DOHH2 (cell line): Measurements from ENCODE around the gene ASB9.

Experiments
- H3F3A ChIP-seq: fragments of 200-600 bp; sonication (generic), shearing (Covaris generic); 2 replicates; pipeline ENCODE4 v1.6.0; 2016; ENCODE audit warnings: antibody characterized with exemption, mild to moderate bottlenecking; ENCODE audit not compliant: control insufficient read depth, insufficient read depth
- H3K27ac ChIP-seq: fragments of 200-600 bp; sonication (generic); 2 replicates; pipeline ENCODE4 v1.5.1; 2014; ENCODE audit warnings: low read depth, mild to moderate bottlenecking, low read length, moderate library complexity
- H3K27me3 ChIP-seq: fragments of 200-600 bp; sonication (generic); 2 replicates; pipeline ENCODE4 v1.6.1; 2014; ENCODE audit warnings: mild to moderate bottlenecking, low read length, mixed read lengths; ENCODE audit not compliant: control insufficient read depth
- H3K36me3 ChIP-seq: fragments of 200-600 bp; sonication (generic); 2 replicates; pipeline ENCODE4 v1.6.1; 2014; ENCODE audit warnings: mild to moderate bottlenecking, low read length, moderate library complexity, mixed read lengths; ENCODE audit not compliant: control insufficient read depth
- H3K4me1 ChIP-seq: fragments of 200-600 bp; sonication (generic); 2 replicates; pipeline ENCODE4 v1.6.1; 2014; ENCODE audit warnings: mild to moderate bottlenecking, low read length, mixed read lengths; ENCODE audit not compliant: control insufficient read depth
- H3K4me2 ChIP-seq: fragments of 200-600 bp; sonication (generic); 2 replicates; pipeline ENCODE4 v1.6.0; 2014; ENCODE audit warnings: mild to moderate bottlenecking, low read length, moderate library complexity
- H3K4me3 ChIP-seq: fragments of 200-600 bp; sonication (generic); 2 replicates; pipeline ENCODE4 v1.5.1; 2014; ENCODE audit warnings: mild to moderate bottlenecking, low read length, mixed read lengths
- H3K79me2 ChIP-seq: fragments of 200-600 bp; sonication (generic); 2 replicates; pipeline ENCODE4 v1.6.1; 2014; ENCODE audit warnings: mild to moderate bottlenecking, low read length, mixed read lengths; ENCODE audit not compliant: control insufficient read depth
- H3K9me2 ChIP-seq: fragments of 200-600 bp; sonication (generic); replicated peaks from 2 replicates; pipeline ENCODE4 v1.6.1; 2014; ENCODE audit warnings: mild to moderate bottlenecking, low read length, mixed read lengths; ENCODE audit not compliant: control insufficient read depth
- H3K9me3 ChIP-seq: fragments of 200-600 bp; sonication (generic); 2 replicates; pipeline ENCODE4 v1.6.1; 2014; ENCODE audit warnings: antibody characterized with exemption, low read length, mixed read lengths; ENCODE audit not compliant: control insufficient read depth, insufficient read depth
- H4K20me1 ChIP-seq: fragments of 200-600 bp; sonication (generic); 2 replicates; pipeline ENCODE4 v1.6.0; 2014; ENCODE audit warnings: low read depth, mild to moderate bottlenecking, antibody characterized with exemption, low read length, moderate library complexity; ENCODE audit not compliant: control insufficient read depth, insufficient read depth
- CTCF ChIP-seq: fragments of 200-600 bp; sonication (generic); IDR thresholded peaks from one replicate; pipeline ENCODE4 v1.5.1; 2014; ENCODE audit warnings: antibody characterized with exemption, mild to moderate bottlenecking, low read depth, low read length; ENCODE audit not compliant: poor library complexity, severe bottlenecking
- EZH2phosphoT487 ChIP-seq: fragments of 200-600 bp; sonication (generic); IDR thresholded peaks from 2 replicates; pipeline ENCODE4 v1.6.1; 2017; ENCODE audit warnings: borderline replicate concordance, mild to moderate bottlenecking, antibody characterized with exemption, low read length, moderate library complexity, mixed read lengths

ASB9 gene

GRCh38 chrX:15241301-15241700, 28.6 kb downstream of the ASB9 start:
- Histone ChIP-seq H4K20me1 (no peaks in the 10 kb centered on the region), H3K36me3 (no peaks in the 10 kb centered on the region), H3K27ac (no peak overlapping the region), H3K9me2 (no peaks in the 10 kb centered on the region), H3K4me1 (no peaks in the 10 kb centered on the region), H3K27me3 (no peaks in the 10 kb centered on the region), H3K4me3 (no peak overlapping the region), H3K4me2 (no peak overlapping the region), H3K79me2 (no peaks in the 10 kb centered on the region), H3F3A (no peaks in the 10 kb centered on the region), H3K9me3 (no peaks in the 10 kb centered on the region)
- no peak for TF ChIP-seq CTCF
- TF ChIP-seq EZH2phosphoT487, result no peak

- Histone ChIP-seq H3K79me2 (no peaks in the 10 kb centered on the region), H3K36me3 (no peaks in the 10 kb centered on the region), H3K27me3 (no peaks in the 10 kb centered on the region), H3K4me2 (no peak overlapping the region), H3F3A (no peaks in the 10 kb centered on the region), H3K4me1 (no peaks in the 10 kb centered on the region), H3K9me3 (no peaks in the 10 kb centered on the region), H3K27ac (no peak overlapping the region), H3K9me2 (no peaks in the 10 kb centered on the region), H3K4me3 (no peak overlapping the region), H4K20me1 (no peaks in the 10 kb centered on the region)
- TF ChIP-seq EZH2phosphoT487, result no peak
- TF ChIP-seq CTCF, result no peak
Measured at GRCh38 chrX:15240414-15240813, 29.5 kb downstream of the ASB9 start.

DNA sequence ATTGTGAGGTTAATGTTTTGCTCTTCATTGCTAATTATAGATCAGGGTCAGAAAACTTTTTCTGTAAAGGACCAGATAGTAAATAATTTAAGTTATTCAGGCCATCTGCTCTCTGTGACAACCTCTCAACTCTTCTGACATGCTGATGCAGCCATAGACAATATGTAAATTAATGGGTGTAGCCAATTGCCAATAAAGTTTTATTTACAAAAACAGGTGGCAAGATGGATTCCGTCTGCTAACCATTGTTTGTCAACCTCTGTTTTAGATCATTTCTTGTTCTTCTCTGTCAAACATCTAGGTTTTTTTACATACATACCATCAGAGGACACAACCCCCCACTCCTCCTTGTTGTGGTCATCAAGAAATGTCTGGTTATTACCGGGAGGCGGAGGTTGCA, 33.7 kb downstream of the ASB9 start:
- H3K4me3 ChIP-seq, result no peak overlapping the region
- H3K4me2 ChIP-seq, result no peak overlapping the region
- no peaks in the 10 kb centered on the region for H3K9me2 ChIP-seq
- no peak overlapping the region for H3K27ac ChIP-seq
- no peaks in the 10 kb centered on the region for H3F3A ChIP-seq
- no peaks in the 10 kb centered on the region for H3K4me1 ChIP-seq
- no peaks in the 10 kb centered on the region for H4K20me1 ChIP-seq
- no peak for TF ChIP-seq EZH2phosphoT487
- TF ChIP-seq CTCF, result no peak
- H3K9me3 ChIP-seq, result no peaks in the 10 kb centered on the region
- no peaks in the 10 kb centered on the region for H3K79me2 ChIP-seq
- H3K27me3 ChIP-seq, result no peaks in the 10 kb centered on the region
- H3K36me3 ChIP-seq, result no peaks in the 10 kb centered on the region

GRCh38 chrX:15235001-15235400, 34.9 kb downstream of the ASB9 start:
- Histone ChIP-seq H3K79me2 (no peaks in the 10 kb centered on the region), H3K4me1 (no peaks in the 10 kb centered on the region), H4K20me1 (no peaks in the 10 kb centered on the region), H3K27me3 (no peaks in the 10 kb centered on the region), H3K36me3 (no peaks in the 10 kb centered on the region), H3K4me2 (no peak overlapping the region), H3F3A (no peaks in the 10 kb centered on the region), H3K27ac (no peak overlapping the region), H3K9me3 (no peaks in the 10 kb centered on the region), H3K4me3 (no peak overlapping the region), H3K9me2 (no peaks in the 10 kb centered on the region)
- TF ChIP-seq CTCF (no peak), EZH2phosphoT487 (no peak)
